SKM-1 (cell line): Measurements from ENCODE around the gene HDAC11.
"Not testable (repeated sequence)": the region's sequence is repeated elsewhere in the genome, so short reads cannot be mapped to it uniquely, and the experiment has no call there.

Source experiments
- DNase-seq: peaks from one replicate; lab custom pipeline; 2025; ENCODE audit not compliant: unreplicated experiment; lab: John Stamatoyannopoulos, UW

Gene HDAC11

DNA sequence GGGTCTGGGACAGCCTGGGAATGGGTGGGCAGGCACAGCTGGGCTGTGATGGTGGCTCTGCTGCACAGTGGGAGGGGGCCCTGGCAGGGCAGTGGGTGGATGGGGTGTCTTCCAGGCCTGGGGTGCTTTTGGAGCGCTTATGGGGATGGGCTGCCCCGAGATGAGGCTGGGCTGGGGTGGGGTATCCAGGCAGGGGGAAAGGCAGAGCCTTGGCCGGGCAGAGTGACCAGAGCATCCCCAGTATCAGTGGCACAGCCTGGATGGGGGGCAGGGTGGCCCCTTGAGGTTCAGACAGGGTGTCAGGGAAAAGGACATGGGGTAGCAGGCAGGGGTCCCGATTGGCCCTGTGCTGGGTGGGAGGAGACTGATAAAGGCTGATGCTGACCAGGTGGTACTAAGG, 26.6 kb downstream of the HDAC11 start:
- DNase-seq: no peak

DNA sequence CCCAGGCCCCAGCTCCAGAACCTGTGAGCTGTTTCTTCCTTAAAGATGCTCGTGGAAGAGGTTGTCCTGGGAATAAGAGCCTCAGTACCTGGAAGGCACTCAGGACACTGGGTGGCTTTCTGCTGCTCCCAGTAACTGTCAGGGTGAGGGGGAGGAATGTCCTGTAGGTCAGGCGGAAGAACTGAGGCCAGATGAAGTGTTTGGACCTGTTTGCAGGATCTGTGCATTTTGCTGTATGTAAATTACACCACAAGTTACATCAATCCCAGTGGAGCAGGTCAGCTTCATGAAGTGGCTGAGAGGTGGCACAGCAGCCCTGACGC, 27.1 kb downstream of the HDAC11 start:
- no peak for DNase-seq

DNA sequence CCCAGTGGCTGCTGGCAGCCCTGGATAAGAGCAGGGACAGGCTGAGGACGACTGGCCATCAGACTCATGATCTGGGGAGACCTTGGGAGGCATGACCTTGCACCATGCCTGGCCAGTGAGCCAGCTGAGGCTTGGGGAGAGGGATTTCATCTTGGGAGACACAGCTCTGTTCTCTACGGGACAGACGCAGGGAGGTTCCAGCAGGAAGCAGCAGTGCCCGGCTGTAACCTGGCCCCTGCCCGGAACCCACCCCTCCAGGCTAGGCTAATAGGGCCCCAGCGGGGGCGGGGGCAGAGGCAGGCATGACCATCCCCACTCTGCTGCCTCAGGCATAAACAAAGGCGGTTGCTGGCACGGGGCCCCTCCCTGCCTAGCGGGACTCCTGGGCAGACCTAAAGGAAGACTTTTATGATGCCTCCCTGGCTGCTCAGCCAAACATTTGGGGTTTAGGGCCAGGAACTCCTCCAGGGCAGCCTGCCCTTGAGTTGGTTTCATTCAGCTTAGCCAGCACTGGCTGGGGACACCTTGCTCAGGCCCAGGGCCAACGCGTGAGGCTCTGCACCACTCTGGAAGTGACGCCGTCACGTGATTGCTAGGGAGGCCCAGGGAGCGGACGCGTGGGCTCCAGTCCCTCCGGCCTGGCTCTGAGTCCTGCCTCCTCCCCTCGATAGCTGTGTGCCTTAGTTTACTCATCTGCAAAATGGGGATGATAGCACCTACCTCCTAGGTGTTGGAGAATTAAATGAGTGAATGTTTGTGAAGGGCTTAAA, 27.6 kb downstream of the HDAC11 start:
- no peak for DNase-seq

DNA sequence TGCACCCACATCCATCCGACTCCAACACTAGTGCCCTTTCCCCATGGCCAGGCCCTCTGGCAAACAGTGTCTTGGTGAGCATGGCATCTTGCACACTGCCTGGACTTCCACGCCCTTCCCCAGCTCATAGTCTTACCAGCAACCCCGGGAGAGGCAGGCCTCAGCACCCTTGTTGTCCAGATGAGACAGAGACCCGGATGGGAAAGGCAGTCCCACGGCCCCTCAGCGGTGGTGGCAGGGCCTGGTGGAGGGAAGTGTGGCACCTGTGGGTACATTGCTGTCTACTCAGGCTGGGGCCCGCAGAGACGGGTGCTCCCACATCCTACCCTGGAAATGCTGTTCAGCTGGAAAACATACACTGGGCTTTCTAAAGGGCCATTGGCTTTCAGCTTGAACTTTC, 28.4 kb downstream of the HDAC11 start:
- DNase-seq: no peak

DNA sequence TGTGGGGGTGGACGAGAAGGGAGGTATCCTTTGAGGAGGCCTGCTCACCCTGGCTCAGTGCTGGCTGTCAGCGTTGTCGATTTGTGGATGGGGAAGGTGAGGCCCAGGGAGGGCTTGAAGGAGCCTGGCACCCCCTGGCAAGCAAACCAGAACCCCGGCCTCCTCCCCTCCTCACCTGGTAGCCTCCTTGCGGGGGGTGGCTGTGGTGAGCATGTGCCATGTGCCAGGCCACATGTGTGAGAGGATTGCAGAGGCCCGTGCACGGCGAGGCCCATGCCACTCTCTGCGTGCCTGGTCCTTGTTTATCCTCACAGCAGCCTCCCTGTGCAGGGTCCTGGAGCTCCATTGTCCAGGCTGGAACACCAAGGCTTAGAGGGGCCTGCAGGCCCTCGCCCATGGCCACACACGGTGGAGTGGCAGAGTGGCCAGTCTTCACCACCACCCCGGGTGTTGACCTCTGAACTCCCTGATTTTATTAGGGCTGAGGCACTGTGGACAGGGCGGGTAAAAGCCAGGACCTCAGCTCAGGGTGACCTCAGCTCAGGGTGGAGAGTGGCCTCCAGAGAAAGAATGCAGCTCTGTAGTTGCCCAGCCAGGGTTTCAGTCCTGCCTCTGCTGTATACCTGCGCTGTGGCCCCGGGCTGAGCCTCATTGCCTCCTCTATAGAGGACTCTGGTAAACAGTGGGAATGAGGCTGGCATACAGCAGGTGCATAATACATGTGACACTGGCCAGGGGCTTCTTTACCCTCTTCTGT, 29.1 kb downstream of the HDAC11 start:
- no peak for DNase-seq

DNA sequence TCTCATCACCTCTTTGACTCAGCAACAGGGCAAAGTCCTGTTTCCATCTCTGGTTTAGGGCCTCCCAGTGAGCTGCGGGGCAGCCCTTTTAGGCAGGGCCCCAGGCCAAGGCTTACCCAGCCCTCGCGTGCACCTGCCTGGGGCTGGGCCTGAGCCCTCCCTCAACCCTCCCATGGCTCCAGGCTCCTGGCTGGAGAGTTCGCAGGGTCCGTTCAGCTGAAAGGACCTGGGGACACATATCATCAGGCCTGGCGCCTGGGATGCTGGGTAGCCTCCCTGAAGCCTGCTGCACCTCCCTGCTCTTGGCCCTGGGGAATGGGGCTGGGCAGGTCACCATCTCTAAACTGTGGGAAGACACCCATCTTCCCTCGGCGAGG, 29.7 kb downstream of the HDAC11 start:
- no peak for DNase-seq

DNA sequence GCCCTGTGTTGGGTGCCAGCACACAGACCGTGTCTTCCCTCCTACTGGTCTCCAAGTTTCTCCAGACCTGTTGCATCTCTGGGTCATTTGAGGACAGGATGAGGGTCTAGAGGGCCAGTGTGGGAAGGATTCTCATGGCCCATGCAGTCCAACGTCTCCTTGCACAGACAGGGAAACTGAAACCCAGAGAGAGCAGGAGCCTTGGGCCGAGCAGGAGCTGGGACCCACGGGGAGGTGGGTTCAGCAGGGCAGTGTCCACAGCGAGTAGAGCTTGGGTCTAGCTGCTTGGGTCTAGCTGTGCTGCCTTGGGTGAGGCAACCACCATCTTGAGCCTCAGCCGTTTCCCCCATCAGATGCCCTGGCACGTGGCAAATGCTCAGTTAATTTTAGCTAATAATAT, 32.3 kb downstream of the HDAC11 start:
- no peak for DNase-seq

DNA sequence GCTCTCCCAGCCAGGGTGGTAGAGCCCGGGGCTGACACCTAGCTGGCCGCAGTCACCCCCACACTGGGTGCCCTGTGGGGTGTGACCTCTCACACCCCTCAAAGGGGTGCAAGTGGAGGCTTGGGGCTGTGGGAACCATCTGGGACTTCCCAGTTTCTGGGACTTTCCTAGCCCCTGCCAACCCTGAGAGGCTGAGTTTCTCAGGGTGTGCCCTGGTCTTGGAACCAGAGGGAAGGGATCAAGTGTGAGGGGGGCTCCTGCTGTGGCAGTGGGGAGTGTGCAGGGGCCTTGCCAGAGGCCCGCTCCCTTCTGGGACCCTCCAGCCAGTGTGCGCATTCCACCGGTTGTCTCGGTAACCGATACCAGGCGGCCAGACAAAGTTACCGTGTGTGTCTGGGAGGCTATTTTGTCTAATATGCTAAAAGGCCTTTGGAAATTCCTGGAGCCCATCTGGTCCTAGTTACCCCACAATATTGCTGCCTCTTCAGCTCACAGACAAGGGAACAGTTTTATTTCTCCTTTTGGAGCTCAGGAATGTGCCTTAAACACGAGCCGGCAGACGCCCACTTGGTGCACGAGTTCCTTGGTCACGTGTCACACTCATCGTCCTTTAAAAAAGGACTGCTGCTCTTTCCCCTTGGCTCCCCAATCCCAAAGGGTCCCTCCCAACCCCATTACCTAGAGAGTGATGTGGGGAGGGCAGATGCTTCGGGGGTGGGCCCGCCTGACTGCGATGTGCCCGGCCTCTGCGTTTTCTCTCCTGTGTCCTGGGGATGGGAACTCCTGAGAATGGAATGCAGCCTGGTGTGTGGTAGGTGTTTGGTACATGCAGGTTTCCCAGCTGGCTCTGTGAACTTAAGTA, 33.2 kb downstream of the HDAC11 start:
- DNase-seq: no peak

DNA sequence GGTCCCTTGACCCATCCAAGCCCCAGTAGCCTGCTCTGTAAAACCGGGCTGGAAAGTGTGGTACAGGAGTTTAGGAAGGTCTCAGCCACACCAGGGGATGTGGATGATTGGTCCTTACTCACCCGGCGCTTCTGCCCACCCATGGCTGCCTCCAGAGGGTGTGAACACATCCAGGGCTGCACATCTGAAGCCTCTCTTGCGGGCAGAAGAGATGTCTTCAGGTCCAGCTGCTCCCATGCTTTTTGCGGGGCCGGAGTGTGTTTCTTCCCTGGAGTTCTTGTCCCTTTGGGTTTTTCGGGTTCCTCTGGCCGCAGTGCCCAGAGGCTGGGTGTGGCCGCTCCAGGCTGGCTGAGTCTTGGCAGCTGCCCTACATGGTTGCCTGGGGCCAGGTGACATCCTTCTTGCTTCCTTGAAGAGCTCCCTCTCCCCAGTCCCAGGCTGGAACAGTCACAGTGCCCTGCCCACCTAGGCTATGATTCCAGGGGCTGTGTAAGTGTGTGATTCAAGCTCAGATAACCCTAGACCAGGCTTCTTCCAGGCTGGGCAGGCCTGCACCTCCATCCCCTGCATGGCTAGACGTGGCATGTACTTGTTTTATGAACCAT, 33.9 kb downstream of the HDAC11 start:
- no peak for DNase-seq

DNA sequence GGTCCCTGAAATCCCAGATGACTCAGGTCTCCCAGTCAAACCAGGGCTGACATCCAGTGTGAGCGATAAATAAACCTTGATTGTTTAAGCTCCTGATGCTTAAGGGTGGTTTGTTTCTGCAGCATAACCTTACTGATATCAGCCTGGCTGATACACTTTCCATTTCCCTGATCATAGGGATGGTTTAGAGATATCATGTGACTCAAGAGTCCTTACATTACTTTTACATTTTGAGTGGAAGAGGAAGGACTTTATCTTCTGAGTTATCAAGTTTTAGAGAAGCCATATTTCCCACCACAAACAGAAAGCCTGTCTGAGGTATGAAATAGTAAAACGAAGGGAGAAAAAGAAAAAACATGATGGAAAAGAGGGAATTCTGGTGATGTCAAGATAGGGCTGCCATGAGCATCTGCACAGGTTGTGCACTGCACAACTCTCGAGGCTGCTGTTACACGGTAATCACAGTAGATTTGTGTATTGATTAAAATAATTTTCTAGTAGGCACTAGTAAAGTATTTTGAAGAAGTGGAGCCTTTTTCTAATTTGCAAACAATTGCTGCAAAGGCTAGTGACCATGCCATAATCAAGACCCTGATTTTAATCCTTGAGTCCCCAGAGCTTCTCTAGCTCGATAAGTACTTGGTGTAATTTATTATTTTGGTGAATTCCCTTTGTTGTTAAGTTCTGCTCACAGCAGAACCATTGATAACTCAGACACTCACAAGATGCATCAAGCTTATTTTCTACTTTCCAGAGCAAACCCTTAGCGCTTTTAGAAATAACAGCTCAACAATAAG, 34.7 kb downstream of the HDAC11 start:
- DNase-seq: no peak

DNA sequence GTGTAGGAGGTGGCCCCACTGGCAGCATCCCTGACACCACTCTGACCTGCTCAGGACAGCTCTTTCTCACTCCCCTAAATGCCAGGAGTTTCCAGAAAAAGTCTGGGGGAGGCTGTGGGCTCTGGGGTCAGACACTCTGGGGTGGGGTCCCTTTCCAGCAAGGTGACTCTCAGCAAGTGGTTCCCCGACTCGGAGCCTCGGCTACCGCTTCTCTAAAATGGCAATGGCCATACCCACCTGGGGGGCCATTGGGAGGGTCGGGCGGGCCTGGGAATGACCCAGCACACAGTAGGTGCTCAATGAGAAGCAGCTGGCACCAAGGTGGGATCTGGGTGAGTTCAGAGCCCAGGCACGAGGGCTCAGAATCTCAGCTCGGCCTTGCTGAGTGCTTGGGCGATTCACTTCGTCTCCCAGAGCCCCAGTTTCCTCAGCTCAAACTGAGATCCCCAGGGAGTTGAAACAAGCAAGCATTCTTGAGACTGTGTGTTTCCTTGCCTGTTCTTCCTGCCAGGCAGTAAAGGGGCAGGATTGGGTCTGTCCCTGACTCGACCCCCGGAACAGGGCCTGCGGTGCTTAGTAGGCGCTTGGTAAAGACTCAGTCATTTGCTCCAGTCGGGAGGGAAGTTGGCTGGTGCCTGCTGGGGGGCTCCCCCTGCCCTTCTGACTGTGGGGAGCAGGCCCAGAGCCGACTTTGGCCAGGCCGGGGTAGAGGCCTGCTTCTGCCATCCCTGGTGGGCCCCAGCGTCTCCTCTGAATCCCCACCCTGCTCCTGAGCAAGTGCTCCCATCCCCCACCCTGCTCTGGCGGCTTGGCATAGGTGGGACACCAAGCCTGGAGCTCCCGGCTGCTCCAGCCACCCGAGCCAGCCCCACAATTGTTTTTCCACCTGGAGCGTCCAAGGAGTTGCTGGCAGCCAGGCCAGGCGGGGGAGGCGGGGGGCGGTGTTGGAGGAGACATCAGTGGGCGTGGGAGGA, 36.0 kb downstream of the HDAC11 start:
- no peak for DNase-seq

DNA sequence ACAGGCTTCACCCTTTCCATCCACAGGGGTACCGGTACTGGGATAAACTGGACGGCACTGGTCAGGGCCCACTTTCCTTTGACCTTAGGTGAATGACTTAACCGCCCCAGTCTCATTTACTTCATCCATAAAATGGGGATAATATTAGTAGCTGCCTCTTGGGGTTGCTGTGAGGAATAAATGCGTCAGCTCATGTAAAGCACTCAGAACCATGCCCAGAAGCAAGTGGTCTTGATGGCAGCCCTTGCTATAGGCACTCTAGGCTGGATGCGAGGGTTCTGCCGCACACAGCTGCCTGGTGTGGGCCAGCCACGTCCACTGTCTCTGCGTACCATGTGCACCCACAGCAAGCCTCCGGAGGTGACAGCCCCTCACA, 36.6 kb downstream of the HDAC11 start:
- DNase-seq: no peak

DNA sequence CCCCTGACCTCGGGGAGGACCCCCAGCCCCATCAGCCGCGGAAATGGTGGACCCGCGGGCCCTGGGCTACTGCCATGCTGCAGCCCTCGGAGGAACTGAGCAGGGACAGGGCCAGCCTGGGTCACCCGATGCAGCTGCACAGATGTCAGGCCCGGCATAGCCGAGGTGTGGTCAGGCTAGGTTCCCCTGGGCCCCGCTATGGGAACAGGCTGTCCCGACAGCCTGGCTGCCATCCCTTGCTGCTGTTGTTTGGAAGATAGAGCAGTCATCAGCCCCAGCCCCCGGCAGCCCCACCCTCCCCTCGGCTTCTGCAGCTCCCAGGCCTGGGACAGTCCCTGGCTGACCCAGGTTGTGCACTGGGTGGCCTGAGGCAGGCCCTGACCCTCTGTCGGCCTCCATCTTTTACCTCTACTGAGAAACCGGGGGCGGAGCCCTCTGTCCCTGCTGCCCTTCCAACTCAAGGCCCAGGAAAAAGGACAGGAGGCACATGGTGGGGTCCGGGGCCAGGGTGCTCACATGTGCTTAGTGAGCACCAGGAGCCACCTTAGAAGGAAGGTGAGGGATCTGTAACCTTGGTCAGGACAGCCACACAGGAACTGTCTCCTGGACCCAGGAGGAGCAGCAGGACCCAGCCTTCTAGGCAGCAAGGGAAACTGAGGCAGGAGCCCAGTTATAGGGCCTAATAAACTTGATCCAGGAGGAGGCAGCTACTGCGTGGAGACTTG, 37.3 kb downstream of the HDAC11 start:
- no peak for DNase-seq

DNA sequence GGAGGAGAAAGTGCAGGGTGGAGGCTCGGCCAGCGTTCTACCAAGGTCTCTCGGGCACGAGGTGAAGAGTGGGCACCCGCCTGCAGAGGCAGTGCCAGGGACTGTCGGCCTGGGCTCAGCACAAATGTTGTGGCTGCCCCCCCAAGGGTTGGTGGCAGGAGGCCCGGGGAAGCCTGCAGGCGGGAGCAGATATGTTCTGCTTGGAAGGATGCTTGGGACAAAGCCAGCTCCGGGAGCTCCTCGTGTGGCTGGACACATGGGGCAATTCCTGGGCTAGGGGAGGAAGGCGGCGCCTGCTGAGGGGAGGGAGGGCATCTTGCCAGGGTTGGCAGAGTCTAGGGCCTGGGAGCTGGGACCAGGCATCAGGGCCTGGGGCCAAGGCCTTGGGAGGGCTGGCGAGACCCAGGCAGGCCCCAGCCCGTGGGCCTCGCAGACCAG, 38.4 kb downstream of the HDAC11 start:
- no peak for DNase-seq

DNA sequence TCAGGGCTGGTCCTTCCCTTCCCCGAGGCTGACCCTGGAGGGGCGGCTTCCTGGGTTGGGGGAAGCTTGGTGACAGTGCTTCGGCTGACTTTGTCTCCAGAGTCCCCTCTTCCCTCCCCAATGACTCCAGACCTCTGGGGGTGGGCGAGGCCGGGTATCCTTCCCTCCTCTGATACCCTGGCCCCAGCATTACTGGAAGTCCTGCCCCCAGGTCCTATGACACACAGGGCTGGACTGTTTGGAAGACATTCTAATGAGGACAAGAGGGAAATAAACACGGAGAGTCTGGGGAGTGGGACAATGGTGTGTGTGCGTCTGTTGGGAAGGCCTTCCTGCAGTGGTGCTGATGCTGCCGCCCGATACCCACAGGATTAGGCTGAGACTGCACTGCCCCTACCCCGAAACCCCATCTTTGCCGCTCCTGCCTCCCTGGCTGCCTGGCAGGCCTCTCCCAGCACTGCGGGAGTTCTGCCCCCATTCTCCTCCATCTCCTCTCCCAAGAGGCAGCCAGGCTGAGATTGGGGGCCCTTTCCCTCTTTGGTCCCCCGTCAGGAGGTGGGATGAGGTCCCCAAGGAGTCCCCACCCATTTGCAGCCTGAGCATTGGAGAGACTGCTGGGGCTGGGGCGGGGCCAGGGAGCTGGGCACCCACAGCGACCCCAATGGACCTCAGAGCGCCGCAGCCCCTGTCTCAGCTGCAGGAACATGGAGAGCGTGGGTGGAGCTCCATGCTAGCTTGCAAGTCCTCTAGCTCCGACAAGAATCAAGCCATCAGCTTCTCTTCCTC, 39.1 kb downstream of the HDAC11 start:
- DNase-seq: no peak

DNA sequence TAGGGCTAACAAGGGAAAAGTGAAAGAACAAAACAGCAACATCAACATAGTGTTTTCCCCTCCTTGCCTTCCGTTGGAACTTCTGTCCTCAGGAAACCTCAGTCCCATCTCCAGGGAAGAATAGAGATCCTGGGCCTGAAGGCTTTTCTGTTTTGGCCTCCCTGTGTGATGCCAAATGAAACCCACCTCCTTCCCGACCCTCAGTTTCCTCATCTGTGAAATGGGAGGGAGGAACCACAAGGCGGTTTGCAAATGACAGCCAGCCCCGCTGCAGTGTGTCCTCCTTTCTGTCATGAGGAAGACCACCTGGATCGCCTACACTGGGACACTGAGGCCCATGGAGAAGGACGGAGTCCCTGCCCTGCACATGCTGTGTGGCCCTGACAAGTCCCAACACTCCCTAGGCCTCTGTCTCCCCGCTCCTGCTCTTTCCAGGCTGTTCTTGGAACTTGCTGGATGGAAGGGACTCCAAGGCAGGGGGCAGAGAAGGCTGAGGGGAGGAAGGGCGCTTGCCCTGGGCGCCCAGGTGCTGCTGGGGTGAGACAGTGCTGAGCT, 40.3 kb downstream of the HDAC11 start:
- DNase-seq: no peak

DNA sequence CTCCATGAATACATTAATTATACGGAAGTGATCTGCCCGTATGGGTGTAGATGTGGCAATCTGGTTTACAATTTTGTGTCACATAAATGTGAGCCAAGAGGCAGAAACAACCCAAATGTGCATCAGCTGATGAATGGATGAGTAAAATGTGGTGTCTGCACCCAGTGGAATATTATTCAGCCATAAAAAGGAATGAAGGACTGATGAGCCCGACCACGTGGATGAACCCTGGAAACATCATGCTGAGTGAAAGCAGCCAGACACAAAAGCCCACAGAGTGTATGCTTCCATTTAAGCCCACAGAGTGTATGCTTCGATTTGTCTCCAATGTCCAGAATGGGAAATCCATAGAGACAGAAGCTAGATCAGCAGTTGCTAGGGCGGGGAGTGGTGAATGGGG, 41.2 kb downstream of the HDAC11 start:
- DNase-seq: no peak

DNA sequence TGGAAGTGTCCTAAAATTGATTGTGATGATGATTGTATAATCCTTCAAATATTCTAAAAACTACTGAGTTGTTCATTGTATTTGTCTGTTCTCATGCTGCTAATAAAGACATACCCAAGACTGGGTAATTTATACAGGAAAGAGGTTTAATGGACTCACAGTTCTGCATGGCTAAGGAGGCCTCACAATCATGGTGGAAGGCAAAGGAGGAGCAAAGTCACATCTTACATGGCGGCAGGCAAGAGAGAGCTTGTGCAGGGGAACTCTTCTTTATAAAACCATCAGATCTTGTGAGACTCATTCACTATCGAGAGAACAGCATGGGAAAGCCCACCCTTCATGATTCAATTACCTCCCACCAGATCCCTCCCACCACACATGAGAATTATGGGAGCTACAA, 41.6 kb downstream of the HDAC11 start:
- not testable (repeated sequence) for DNase-seq
